Upper lobe of left lung (tissue), 6 donors: ENCODE measurements around the gene UGT1A9. TPM values are rescaled to one million over a fixed set of nuclear protein-coding genes. Genes with fewer than 3 reads are reported as not detected.

Source experiments
- ATAC-seq, 2 donors: fragments of 200-7000 bp; cut with Tn5 transposase; one replicate each; pipeline ENCODE4 v1.9.1; 2022; ENCODE audit warnings: mild to moderate bottlenecking in 2 of 2, moderate library complexity in 2 of 2; ENCODE audit not compliant: low FRiP score in 2 of 2
- DNase-seq, 2 donors: peaks; one replicate each; pipeline ENCODE4 v3.0.0-alpha.2; 2019 to 2020
- H3K27ac ChIP-seq, 4 donors: fragments of 200-600 bp; sonication (generic); one replicate each; pipeline ENCODE4 v1.5.1; 2016 to 2019
- H3K27me3 ChIP-seq, 4 donors: fragments of 200-600 bp; sonication (generic); one replicate each; pipeline ENCODE4 v1.5.1; 2017 to 2019
- H3K36me3 ChIP-seq, 4 donors: fragments of 200-600 bp; sonication (generic); one replicate each; pipeline ENCODE4 v1.5.1; 2016 to 2019
- H3K4me1 ChIP-seq, 4 donors: fragments of 200-600 bp; sonication (generic); one replicate each; pipeline ENCODE4 v1.5.1; 2018 to 2019
- H3K4me3 ChIP-seq, 4 donors: fragments of 200-600 bp; sonication (generic); one replicate each; pipeline ENCODE4 v1.5.1; 2017 to 2019; ENCODE audit warnings: mild to moderate bottlenecking in 2 of 4, moderate library complexity in 1 of 4
- H3K9me3 ChIP-seq, 4 donors: fragments of 200-600 bp; sonication (generic); one replicate each; pipeline ENCODE4 v1.5.1; 2018 to 2019
- EP300 ChIP-seq, 4 donors: sonication (generic); formaldehyde crosslinking; IDR thresholded peaks; one replicate each; pipeline ENCODE4 v1.5.1; 2017; ENCODE audit warnings: antibody characterized with exemption in 4 of 4, control low read depth in 2 of 4
- POLR2A ChIP-seq, 4 donors: fragments of 450-650 bp; IDR thresholded peaks; one replicate each; pipeline ENCODE4 v1.5.1; 2016 to 2017; ENCODE audit warnings: antibody characterized with exemption in 4 of 4, mild to moderate bottlenecking in 2 of 4
- POLR2AphosphoS5 ChIP-seq, 2 donors: sonication (generic); formaldehyde crosslinking; IDR thresholded peaks; one replicate each; pipeline ENCODE4 v1.5.1; 2017; ENCODE audit warnings: antibody characterized with exemption in 2 of 2
- WGBS, 2 donors: methylation state at CpG; one replicate each; pipeline ENCODE4 v1.1.5; 2017 to 2018; 5-methylcytosine and 5-hydroxymethylcytosine counted together
- total RNA-seq, 6 donors: library from RNA; depleted of rRNA in 4 of 6; stranded (reverse); fragments of >200 nt in 4 of 6; gene quantifications; one replicate each; pipeline versions ENCODE4 v1.1.0 to v1.2.1, GENCODE V29; 2016 to 2021
- TF ChIP-seq, protein P1 (sequence below), 6 experiments: fragments of 450-650 bp in 4 of 6; fragments of 200-600 bp in 2 of 6; sonication (generic) in 2 of 6; IDR thresholded peaks; one replicate each; pipeline ENCODE4 v1.5.1; 2016 to 2019; ENCODE audit warnings: antibody characterized with exemption in 6 of 6
- donor health status: DM: no; HTN: no; CAD: no; lungs with moderate emphysema.
- donor health status: DM: no; HTN: yes; CAD: no; lungs with severe emphysema.

Gene UGT1A9
- total RNA-seq, 6 donors from 2014 or later, result not detected

DNA sequence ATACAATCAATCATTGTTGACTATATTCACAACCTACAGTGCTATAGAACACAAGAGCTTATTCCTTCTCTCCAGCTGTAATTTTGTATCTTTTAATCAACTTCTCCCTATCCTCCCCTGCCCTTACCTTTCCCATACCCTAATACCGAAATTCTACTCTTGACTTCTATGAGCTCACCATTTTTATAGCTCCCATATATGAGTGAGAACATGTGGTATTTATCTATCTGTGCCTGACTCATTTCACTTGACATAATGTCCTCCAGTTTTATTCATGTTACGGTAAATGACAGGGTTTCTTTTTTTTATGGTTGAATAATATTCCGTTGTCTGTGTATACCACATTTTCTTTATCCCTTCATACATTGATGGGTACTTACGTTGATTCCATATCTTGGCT, 109.1 kb downstream of the UGT1A9 start:
- no peak for ATAC-seq
- Histone ChIP-seq H3K4me3 (no peak overlapping the region), H3K9me3 (no peaks in the 10 kb centered on the region), H3K4me1 (no peaks in the 10 kb centered on the region), H3K27ac (no peak overlapping the region), H3K36me3 (no peaks in the 10 kb centered on the region), H3K27me3 (no peaks in the 10 kb centered on the region)
- 89 to 92% methylated on average over 4 of the region's 4 CpGs for WGBS, 2 donors
- DNase-seq, result no peak
- TF ChIP-seq, protein P1, sequence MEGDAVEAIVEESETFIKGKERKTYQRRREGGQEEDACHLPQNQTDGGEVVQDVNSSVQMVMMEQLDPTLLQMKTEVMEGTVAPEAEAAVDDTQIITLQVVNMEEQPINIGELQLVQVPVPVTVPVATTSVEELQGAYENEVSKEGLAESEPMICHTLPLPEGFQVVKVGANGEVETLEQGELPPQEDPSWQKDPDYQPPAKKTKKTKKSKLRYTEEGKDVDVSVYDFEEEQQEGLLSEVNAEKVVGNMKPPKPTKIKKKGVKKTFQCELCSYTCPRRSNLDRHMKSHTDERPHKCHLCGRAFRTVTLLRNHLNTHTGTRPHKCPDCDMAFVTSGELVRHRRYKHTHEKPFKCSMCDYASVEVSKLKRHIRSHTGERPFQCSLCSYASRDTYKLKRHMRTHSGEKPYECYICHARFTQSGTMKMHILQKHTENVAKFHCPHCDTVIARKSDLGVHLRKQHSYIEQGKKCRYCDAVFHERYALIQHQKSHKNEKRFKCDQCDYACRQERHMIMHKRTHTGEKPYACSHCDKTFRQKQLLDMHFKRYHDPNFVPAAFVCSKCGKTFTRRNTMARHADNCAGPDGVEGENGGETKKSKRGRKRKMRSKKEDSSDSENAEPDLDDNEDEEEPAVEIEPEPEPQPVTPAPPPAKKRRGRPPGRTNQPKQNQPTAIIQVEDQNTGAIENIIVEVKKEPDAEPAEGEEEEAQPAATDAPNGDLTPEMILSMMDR (IDR thresholded peaks at IDR 0.05), result no peak
- TF ChIP-seq EP300 (IDR thresholded peaks at IDR 0.05), result no peak
- no peak for TF ChIP-seq POLR2AphosphoS5 (IDR thresholded peaks at IDR 0.05)
- no peak for TF ChIP-seq POLR2A (IDR thresholded peaks at IDR 0.05)

DNA sequence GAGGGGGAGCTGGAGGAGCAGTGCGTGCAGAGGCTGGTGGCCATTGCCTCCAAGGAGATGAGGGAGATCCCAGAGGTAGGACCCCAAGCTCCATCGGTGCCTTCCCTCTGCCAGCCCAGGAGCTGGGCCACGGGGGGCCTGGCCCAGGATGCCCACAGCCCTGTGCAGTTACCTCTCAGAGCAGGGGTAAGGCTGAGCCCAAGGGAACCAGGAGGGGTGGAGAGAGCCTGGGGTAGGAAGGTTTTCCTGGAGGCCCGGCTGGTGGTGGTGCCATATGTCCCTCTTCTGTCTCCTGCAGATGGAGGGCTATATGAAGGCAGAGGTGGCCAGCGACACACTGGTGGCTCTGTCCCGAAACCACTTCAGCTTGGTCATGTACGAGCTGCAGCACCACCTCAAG, 117.9 kb downstream of the UGT1A9 start:
- 95 to 98% methylated on average over 5 to 7 of the region's 7 CpGs for WGBS, 2 donors
- TF ChIP-seq, protein P1 (IDR thresholded peaks at IDR 0.05), result no peak
- TF ChIP-seq POLR2A (IDR thresholded peaks at IDR 0.05) (no peak), POLR2AphosphoS5 (IDR thresholded peaks at IDR 0.05) (no peak), EP300 (IDR thresholded peaks at IDR 0.05) (no peak)
- ATAC-seq (no peak), DNase-seq (no peak)
- H3K27me3 ChIP-seq, result no peaks in the 10 kb centered on the region
- H3K36me3 ChIP-seq, result no peaks in the 10 kb centered on the region
- no peaks in the 10 kb centered on the region for H3K4me1 ChIP-seq
- no peaks in the 10 kb centered on the region for H3K9me3 ChIP-seq
- H3K27ac ChIP-seq, result no peak overlapping the region
- no peak overlapping the region for H3K4me3 ChIP-seq

DNA sequence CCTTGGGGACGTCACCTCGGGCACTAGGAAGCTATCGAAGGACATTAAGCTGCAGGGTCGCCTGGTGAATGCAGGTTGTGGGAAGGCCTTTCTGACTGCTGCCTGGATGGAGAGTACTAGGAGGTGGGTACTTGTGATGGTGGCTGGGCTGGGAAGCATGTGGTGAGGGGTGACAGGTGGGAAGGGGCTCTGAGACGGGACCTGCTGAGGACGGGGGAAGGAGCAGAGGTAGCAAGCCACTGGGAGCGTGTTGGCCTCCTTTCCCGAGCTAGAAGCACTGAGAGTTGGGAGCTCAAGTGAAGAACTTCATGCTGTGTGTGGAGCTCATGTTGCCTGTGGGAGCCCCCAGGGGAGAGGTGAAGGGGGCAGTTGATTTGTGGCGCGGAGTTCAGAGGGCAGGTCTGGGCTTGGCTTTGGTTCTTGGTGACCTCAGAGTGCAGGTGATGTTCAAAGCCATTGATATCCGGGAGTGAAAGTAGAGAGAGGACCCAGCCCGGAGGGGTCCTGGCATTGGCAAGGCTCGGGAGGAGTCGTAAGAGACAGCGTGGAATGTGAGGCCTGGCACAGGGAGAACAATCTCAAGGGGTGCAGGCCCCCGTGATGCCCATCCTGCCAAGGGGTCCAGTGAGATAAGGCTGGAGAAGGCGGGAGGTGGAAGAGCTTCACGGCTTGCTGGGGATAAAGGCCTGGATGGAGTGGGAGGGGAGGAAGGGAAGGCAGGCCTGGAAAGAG, 119.6 kb downstream of the UGT1A9 start:
- H3K27ac ChIP-seq, result no peak overlapping the region
- H3K4me1 ChIP-seq, result no peaks in the 10 kb centered on the region
- no peaks in the 10 kb centered on the region for H3K9me3 ChIP-seq
- DNase-seq (no peak), ATAC-seq (no peak)
- 85 to 88% methylated on average over 18 of the region's 18 CpGs for WGBS, 2 donors
- no peak overlapping the region for H3K4me3 ChIP-seq
- no peaks in the 10 kb centered on the region for H3K27me3 ChIP-seq
- TF ChIP-seq EP300 (IDR thresholded peaks at IDR 0.05), result no peak
- TF ChIP-seq POLR2AphosphoS5 (IDR thresholded peaks at IDR 0.05), result no peak
- no peak for TF ChIP-seq POLR2A (IDR thresholded peaks at IDR 0.05)
- TF ChIP-seq, protein P1 (IDR thresholded peaks at IDR 0.05), result no peak
- H3K36me3 ChIP-seq, result no peaks in the 10 kb centered on the region

DNA sequence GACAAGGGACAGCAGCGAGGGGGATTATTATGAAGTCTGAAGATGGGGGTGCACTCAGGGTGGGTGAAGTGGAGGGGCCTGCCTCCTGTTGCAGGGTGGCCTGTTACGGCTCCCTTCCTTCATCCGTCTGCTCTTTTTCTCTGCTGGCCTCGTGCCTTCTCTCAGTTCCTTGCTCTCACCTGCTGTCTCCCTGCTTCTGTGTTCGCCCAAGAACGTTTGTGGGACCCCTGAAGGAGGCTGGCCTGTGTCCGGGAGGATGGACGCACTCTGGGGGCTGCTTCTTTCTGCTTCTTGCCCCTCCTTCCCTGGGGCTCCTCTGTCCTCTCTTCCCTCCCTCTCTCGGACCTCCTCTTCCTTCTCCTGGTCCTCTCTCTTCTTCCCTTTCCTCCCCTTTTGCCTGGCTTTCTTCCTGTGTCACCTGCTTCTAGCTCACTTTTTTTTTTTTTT, 120.2 kb downstream of the UGT1A9 start:
- Histone ChIP-seq H3K4me3 (no peak overlapping the region), H3K4me1 (no peaks in the 10 kb centered on the region), H3K27ac (no peak overlapping the region), H3K36me3 (no peaks in the 10 kb centered on the region), H3K27me3 (no peaks in the 10 kb centered on the region), H3K9me3 (no peaks in the 10 kb centered on the region)
- whole genome bisulfite sequencing, 2 donors, result 77 to 91% methylated on average over 9 of the region's 9 CpGs
- no peak for TF ChIP-seq POLR2A (IDR thresholded peaks at IDR 0.05)
- ATAC-seq (no peak), DNase-seq (no peak)

DNA sequence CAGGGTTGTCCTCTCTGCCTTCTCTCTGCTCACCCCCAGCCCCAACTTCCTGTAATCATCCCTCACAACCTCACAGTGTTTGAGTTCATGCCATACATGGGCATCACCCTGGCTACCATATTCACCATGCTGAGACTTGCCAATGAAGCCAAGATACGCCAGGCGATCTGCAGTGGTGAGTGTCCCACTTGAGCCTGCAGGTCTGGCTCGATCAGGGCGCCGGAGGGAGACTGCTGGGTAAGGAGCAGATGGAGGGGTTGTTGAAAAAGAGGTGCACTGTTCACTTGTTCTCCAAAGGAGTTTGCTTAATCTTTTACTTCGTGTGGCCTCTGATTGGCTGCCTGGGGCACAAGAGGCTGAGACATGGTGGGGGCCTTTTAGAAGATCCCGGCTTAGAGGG, 121.0 kb downstream of the UGT1A9 start:
- Histone ChIP-seq H3K27ac (no peak overlapping the region), H3K4me1 (no peaks in the 10 kb centered on the region), H3K27me3 (no peaks in the 10 kb centered on the region), H3K9me3 (no peaks in the 10 kb centered on the region), H3K4me3 (no peak overlapping the region), H3K36me3 (no peaks in the 10 kb centered on the region)
- ATAC-seq, result no peak
- 81 to 89% methylated on average over 7 of the region's 7 CpGs for WGBS, 2 donors
- TF ChIP-seq POLR2AphosphoS5 (IDR thresholded peaks at IDR 0.05), result no peak
- TF ChIP-seq EP300 (IDR thresholded peaks at IDR 0.05), result no peak
- TF ChIP-seq POLR2A (IDR thresholded peaks at IDR 0.05), result no peak
- TF ChIP-seq, protein P1 (IDR thresholded peaks at IDR 0.05), result no peak
- no peak for DNase-seq
